ENCODE data around the gene CALML5.

DNA sequence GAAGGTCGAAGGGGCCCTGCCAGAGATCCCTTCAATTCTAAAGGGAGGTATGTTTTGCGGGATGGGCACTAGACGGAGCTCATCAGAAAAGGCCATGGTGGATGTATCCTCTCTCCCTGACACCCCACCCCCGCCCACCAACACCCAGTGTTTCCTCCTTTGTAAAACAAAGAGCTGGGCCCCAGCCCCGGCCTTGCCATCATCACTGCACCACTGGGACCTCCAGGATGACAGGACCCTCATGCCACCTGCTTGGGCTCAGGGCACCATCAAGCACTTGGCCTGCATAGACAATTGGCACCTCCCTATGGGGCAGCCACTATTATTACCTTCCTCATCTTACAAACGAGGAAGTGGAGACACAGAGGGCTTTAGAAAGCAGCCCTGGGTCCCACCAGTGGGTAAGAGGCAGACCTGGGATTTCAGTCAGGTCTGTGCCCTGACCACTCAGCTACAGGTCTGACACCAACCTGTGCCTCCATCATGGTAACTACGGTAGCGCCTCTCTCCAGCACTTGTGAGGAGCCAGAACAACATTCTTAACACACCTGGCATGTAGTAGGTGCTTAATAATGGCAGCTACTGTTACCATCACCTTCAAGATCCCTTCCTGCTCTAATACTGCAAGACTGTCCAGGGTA, 27.4 kb upstream of the CALML5 start:
- TF ChIP-seq EZH2 (IDR thresholded peaks at IDR 0.05; ENCODE audit: insufficient read depth, poor library complexity, severe bottlenecking) (no peak), EZH2phosphoT487 (IDR thresholded peaks at IDR 0.05; ENCODE audit: insufficient read depth, low read depth) (no peak)
